LoVo (cell line): ENCODE measurements around the gene COX4I1.

Experiments
- DNase-seq: peaks from one replicate; pipeline ENCODE4 v3.0.0-alpha.2; 2016; ENCODE audit warnings: low spot score

COX4I1 gene

DNA sequence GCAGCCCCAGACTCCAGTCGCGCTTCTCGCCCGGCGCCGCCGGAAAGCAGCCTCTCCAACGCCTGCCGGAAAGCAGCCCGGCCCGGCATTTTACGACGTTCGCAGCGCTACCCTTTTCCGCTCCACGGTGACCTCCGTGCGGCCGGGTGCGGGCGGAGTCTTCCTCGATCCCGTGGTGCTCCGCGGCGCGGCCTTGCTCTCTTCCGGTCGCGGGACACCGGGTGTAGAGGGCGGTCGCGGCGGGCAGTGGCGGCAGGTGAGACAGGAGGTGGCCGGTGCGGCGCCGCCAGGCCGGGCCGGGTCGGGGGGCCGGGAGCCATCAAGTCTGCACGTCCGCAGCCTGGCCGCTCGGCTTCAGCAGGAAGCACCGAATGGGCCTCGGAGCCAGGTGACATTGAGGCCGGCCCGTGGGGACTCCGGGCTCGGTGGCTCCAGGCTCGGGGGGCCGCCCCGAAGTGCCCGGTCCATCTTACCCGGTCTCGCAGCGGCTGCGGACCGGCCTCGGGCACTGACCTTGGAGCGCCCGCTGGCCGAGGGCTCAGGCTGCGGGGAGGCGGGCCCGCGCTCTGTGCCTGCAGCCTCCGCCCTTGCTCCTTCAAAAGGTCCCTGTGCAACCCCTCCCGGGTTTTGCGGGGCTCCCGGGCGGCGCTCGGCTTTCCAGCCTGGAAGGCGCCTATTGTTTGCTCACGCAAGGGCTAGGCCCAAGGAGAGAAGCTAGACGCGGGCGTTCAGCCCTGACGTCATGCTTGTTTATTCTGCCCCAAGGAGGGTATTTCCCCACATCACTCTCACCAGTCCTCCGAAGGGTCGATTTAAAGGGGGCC is at the start of gene COX4I1, which contains the start of gene EMC8:
Gene COX4I1, plus strand, starts transcription at position 199 of the 824 bp plus-strand sequence. CDS start 1,511 bp downstream, outside the sequence.
Gene EMC8, minus strand, starts transcription at position 48 of the 824 bp plus-strand sequence. CDS start 249 bp downstream, outside the sequence.
- DNase-seq, result peak; percentile 94

DNA sequence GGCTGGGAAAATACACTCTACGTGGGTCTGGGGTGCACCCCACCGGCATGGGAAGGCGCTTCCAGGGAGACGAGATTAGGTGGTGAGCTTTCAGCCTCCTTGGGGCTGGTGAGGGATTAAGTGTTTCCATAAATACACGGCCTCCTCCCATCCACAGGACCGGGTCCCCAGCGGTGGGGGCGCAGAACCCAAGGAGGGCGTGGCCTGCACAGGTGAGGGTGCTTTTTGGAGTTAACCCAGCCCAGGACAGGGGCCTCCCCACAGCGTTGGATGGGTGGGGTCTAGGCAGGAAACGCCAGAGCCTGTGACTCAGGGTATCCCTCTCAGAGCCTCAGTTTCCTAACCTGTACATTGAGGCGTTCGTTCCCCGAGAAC is 49.7 kb upstream of the COX4I1 start:
- no peak for DNase-seq

- DNase-seq, result no peak
Observed at GRCh38 chr16:85750146-85750826, 49.2 kb upstream of the COX4I1 start.

- DNase-seq, result peak; percentile 68
Observed at GRCh38 chr16:85750827-85751697, 48.4 kb upstream of the COX4I1 start, which contains the start of gene C16orf74. Gene C16orf74, minus strand, starts transcription at chr16:85751096. Its CDS starts 15,879 bp downstream, at chr16:85735217.

GRCh38 chr16:85751698-85752501 is 47.6 kb upstream of the COX4I1 start:
- DNase-seq, result no peak

- DNase-seq, result no peak
Observed at GRCh38 chr16:85752511-85753420, 46.7 kb upstream of the COX4I1 start.

DNA sequence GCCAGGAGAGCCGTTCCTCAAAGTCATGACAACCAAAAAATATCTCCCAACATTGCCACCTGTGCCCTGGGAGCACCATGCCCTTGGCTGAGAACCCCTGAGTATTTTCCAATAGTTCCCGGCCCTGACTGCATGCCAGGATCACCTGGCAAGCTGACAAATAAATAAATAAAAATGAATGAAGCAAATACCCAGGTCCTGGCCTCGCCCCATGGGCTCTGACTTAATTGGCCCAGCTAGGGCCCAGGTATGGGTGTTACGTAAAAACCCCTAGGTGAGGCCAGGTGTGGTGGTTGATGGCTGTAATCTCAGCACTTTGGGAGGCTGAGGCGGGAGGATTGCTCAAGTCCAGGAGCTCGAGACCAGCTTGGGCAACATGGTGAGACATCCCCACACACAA is 45.9 kb upstream of the COX4I1 start:
- DNase-seq, result peak; percentile 1

DNA sequence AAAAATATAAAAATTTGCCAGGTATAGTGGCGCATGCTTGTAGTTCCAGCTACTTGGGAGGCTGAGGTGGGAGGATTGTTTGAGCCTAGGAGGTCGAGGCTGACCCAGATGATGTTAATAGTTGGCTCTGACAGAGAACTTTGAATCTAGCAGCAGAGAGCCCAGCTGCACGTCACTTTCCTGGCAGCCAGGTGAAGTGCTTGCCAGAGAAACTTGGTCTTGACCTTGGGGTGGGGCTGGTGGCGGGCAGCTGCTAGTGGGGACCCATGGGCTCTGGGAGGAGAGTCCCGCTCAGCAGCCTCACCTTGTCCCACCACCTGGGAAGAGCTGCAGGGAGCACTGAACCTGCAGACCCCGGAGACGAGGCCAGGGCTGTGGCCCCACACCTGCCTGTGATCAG is 45.5 kb upstream of the COX4I1 start:
- DNase-seq, result no peak

DNA sequence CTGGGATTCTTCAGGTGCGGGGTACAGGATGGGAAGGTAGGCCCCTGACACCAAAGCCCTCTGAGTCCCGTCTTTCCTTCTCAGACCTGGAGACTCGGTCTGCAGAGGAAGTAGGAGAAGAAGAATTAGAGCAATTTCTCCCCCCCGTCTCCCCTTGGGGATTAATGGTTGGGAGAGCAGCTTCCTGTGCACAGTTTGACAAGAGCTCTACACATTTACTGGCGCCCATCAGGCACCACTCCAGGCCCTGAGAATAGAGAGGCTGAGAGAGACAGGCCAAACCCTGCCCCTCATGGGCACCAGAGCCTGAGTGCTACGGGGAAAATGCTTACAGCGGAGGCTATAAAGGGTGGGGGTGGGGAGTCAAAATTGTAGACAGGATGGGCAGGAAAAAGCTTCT is 45.1 kb upstream of the COX4I1 start:
- no peak for DNase-seq

DNA sequence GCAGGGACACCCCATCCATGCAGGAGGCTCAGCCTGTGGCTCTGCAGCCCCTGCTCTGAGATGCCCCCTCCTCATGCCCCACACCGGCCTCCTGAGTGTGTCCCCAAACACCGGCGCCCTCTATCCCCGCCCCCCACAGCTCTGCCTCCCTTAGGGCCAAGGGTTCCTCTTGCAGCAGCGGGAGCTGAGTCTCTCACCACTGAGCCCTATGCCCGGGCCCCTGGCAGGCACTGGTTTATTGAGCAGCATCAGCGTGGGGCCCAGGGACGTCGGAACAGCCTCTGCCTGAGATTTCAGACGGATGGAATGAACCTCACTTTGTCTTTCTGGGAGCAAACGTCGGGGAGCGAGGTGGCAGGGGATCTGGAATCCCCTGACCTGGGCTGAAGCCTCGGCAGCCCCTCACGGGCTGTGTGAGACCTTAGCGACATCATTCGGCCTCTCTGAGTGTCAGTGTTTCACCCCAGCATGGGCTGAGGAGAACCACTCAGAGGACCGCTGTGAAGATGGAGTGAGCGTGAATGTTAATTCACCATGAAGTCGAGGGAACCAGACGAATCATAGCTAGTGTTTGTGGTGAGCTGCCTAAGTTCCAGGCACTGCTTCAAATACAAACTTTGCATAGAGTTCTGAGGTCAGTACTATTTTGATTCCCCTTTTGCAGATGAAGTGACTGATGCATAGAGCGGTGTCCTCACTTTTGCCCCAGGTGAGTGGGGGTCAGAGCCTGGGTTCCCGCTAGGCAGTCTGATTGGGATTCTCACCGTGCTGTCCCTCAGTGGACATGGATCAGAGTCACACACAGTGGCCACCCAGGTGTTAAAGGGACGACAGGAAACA is 43.3 kb upstream of the COX4I1 start:
- DNase-seq, result no peak

DNA sequence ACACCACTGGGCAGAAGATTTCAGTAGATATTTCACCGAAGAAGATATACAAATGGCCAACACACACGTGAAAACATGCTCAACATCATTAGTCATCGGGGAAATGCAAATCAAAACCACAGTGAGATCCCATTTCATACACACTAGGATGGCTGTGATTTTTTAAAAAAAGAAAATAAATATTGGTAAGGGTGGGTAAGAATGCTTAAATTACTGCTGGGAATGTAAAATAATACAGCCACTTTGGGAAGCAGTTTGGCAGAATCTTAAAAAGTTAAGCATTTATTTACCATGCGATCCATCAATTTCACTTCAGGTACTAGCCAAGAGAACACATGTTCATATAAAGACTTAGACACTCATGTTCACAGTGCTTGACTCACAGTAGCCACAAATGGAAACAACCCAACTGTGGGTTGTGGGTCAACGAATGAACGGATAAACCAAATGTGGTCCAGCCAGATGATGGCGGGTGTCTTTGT is 42.1 kb upstream of the COX4I1 start:
- no peak for DNase-seq

DNA sequence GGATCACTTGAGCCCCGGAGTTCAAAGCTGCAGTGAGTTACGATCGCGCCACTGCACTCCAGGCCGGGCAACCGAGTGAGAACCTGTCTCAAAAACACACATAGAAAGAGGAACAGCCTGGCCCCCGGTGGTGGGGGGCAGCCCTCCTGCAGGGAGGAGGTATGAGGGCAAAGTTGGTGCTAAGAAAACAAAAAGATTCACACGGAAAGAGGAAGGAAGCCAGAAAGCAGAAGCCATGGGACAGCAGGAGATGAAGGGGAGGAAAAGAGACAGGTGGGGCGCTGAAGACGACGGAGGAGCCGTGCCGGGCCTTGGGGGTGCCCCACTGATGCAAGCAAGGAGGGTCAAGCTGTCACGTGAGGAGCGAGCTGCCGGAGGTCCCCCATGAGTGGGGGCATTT is 40.4 kb upstream of the COX4I1 start:
- no peak for DNase-seq

DNA sequence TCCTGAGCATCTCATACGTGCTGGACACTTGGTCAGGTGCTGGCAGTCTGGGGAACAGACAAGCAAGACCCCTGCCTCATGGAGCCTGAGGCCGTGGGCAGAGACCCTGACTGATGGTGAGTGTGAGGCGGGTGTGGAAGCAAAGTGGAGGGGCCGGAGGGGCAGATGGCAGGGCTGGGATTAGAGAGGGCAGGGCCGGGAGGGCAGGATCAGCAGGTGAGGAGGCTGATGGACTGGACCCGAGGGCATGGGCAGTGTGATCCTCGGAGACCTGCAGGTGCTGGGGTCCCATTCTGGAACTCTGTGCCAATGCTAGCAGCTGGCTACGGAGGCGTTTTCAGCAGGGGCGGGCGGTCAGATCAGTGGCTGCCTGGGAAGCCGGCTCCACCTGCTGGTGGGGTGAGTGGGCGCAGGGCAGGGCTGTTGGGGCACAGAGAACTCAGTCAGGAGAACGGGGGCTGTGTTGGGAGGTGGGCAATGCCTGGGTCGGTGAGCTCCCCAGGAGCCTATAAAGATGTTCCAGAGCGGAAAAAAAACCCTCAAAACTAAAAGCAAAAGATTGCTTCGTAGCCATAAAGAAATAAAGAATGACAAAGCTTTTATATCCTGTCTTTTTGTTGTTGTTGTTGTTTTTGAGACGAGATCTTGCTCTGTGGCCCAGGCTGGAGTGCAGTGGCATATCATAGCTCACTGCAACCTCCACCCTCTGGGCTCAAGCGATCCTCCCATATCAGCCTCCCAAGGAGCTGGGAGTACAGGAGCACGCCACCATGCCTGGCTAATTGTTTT is 39.7 kb upstream of the COX4I1 start:
- DNase-seq, result no peak

- no peak for DNase-seq
Observed at GRCh38 chr16:85761861-85762260, 37.6 kb upstream of the COX4I1 start.

- DNase-seq, result no peak
Observed at GRCh38 chr16:85762970-85763369, 36.5 kb upstream of the COX4I1 start.

DNA sequence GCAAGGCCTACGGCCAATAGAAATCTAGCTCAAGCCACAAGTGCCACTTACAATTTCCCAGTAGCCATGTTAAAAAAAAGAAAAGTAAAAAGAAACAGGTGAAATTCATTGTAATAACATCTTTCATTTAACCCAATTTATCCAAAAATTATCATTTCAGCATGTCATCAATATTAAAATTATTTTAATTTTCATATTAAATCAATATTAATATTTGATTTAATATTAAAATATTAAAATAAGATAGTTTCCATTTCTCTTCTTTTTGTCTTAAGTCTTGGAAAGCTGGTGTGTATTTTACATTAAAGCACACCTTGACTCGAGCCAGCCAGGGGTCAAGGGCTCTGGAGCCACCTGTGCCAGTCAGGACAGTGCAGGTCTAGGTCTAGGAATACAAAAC is 35.9 kb upstream of the COX4I1 start:
- DNase-seq, result no peak

GRCh38 chr16:85765211-85765610 is 34.3 kb upstream of the COX4I1 start:
- DNase-seq, result no peak

DNA sequence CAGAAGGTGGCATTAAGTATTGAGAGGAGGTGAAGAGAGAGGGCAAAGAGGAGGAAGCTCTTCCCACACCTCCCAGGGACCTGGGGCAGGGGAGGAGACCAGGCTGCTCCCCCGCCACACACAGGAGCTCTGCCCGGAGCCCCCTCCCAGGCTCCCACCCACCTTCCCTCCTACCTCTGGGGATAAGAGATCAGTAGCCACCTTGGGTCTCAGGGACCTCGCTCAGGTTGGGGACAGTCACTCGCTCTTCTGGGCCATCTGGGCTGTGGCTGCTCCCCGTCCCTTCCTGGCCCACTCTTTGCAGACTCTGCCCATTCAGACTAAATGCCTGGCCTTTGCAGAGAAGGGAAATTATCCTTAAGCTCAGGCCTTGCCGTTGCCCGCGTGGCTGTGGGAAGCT is 33.7 kb upstream of the COX4I1 start:
- DNase-seq, result no peak
